Heart right ventricle (tissue), 16 donors: ENCODE data around the gene BABAM2. TPM values are rescaled to one million over a fixed set of nuclear protein-coding genes. Genes with fewer than 3 reads are reported as not detected.
A peak's percentile ranks its signal among the peaks of the same experiment; 100 is the strongest.

Experiments
- ATAC-seq, 8 donors: fragments of 200-7000 bp; cut with Tn5 transposase; one replicate each; pipeline ENCODE4 v1.9.1; 2020; ENCODE audit warnings: mild to moderate bottlenecking in 8 of 8, moderate library complexity in 8 of 8, moderate number of reproducible peaks in 1 of 8
- DNase-seq, 2 donors: peaks; one replicate each; pipeline ENCODE4 v3.0.0-alpha.2; 2020
- H3K27ac ChIP-seq, 10 donors: fragments of 200-600 bp; sonication (generic) in 2 of 10; one replicate each; pipeline versions ENCODE4 v1.5.0 to v1.8.0; 2020 to 2022; ENCODE audit warnings: mild to moderate bottlenecking in 3 of 10
- H3K27me3 ChIP-seq, 7 donors: fragments of 200-600 bp; one replicate each; pipeline ENCODE4 v1.8.0; 2021 to 2022; ENCODE audit warnings: mild to moderate bottlenecking in 2 of 7
- H3K36me3 ChIP-seq, 9 donors: fragments of 200-600 bp; sonication (generic) in 1 of 9; one replicate each; pipeline versions ENCODE4 v1.5.0 to v1.8.0; 2020 to 2022; ENCODE audit warnings: mild to moderate bottlenecking in 2 of 9
- H3K4me1 ChIP-seq, 9 donors: fragments of 200-600 bp; sonication (generic) in 1 of 9; one replicate each; pipeline versions ENCODE4 v1.5.0 to v1.8.0; 2020 to 2022; ENCODE audit warnings: mild to moderate bottlenecking in 4 of 9
- H3K4me3 ChIP-seq, 10 donors: fragments of 200-600 bp; sonication (generic) in 2 of 10; one replicate each; pipeline versions ENCODE4 v1.5.0 to v1.8.0; 2020 to 2022; ENCODE audit warnings: mild to moderate bottlenecking in 7 of 10, moderate library complexity in 2 of 10
- H3K9me3 ChIP-seq, 11 donors: fragments of 200-600 bp in 10 of 11; sonication (generic) in 2 of 11; one replicate each; pipeline versions ENCODE4 v1.5.0 to v1.8.0; 2013 to 2022; ENCODE audit warnings: mild to moderate bottlenecking in 2 of 11, control low read depth in 1 of 11, moderate library complexity in 1 of 11
- CTCF ChIP-seq, 9 donors: fragments of 200-600 bp; sonication (generic) in 2 of 9; IDR thresholded peaks; one replicate each; pipeline versions ENCODE4 v1.5.0 to v1.8.0; 2021 to 2022; ENCODE audit warnings: antibody characterized with exemption in 9 of 9, mild to moderate bottlenecking in 5 of 9, moderate library complexity in 1 of 9
- WGBS, 2 donors: extraction: QIAGEN DNeasy Blood & Tissue Kit; methylation state at CpG; one replicate each; pipeline ENCODE4 v1.1.7; 2013; ENCODE audit warnings: inconsistent platforms in 1 of 2; 5-methylcytosine and 5-hydroxymethylcytosine counted together
- intact Hi-C, 10 donors: fragments of 100-400 bp; cut with DNase I; formaldehyde crosslinking; loops; one replicate each; pipeline versions ENCODE4 v1.11.1 to v1.14.2; 2022
- polyA plus RNA-seq, 2 donors: library from polyadenylated mRNA; stranded (reverse); fragments of 200-250 nt; gene quantifications; one replicate each; pipeline ENCODE4 v1.2.3, GENCODE V29; 2013
- total RNA-seq, 10 donors: library from RNA; stranded (reverse); fragmentation: NEBNext Ultra II Directional in 3 of 10; extraction: Animal tissue kit (Norgen Biotek cat#: 25700) in 3 of 10; gene quantifications; one replicate each; pipeline versions ENCODE4 v1.2.1 to v1.2.4, GENCODE V29; 2021 to 2023
- donor health status: Arrhythmogenic right ventricular cardiomyopathy.
- donor health status: ischemic (EF 13 %, LVEDD 7.1; RV severe dilation, severe dysfunction).
- donor health status: healthy with polysubstance abuse.
- donor health status: DM: no; HTN: yes; CAD: no.
- donor health status: DM: no; HTN: no; CAD: no.
- donor health status: ischemic (EF 25% LVEDD 6.9; RV normal size, moderate dysfunction).
- donor health status: ischemic (EF 25% LVEDD 5.7; RV mildly dilated, moderate dysfunction).
- donor health status: healthy.
- donor health status: DM: yes; HTN: yes; CAD: no.
- donor health status: Ischemic cardiomyopathy.
- donor health status: ischemic (EF 35%, LVEDD 5.7; RV mildly dilated, moderate dysfunction).
- donor health status: nonischemic (EF 11% LVEDD 7.7; RV severe dilation, severe dysfunction).
- donor health status: DM: yes; HTN: yes; CAD: no.
- donor health status: PGD.
- donor health status: ischemic (EF 29% LVEDD 5.4; RV normal size, mild dysfunction).
- donor health status: nonischemic (EF 23%, LVEDD 6.1; RV moderate dilation, normal function).

Gene BABAM2
- total and polyA plus RNA-seq, 12 donors, result 13.3 to 83.4 (median 65.9) TPM

GRCh38 chr2:28093308-28093707 is 202.8 kb downstream of the BABAM2 start:
- Histone ChIP-seq H3K27me3 (no peaks in the 10 kb centered on the region), H3K4me1 (peaks cover 0 to 36% (median 7%) of the 10 kb centered on the region in 9 donors), H3K9me3 (no peaks in the 10 kb centered on the region), H3K4me3 (no peak overlapping the region), H3K27ac (peak overlapping the region in 5 of 10 donors; percentile 15 to 41 (median 26)), H3K36me3 (no peaks in the 10 kb centered on the region)
- 66 to 70% methylated on average over 4 of the region's 4 CpGs for WGBS, 2 donors
- intact Hi-C loops, result loop anchor here in 1 of 10 donors (10.0 kb wide), 1 partner anchor 301 kb away; the partner anchor contains the start of gene FOSL2
- no peak for TF ChIP-seq CTCF (IDR thresholded peaks at IDR 0.05)
- DNase-seq (no peak), ATAC-seq (peak in 2 of 8 donors; percentile 42 to 52)

GRCh38 chr2:28093768-28094167 is 203.2 kb downstream of the BABAM2 start:
- no peaks in the 10 kb centered on the region for H3K27me3 ChIP-seq
- H3K4me1 ChIP-seq, result peaks cover 0 to 39% (median 7%) of the 10 kb centered on the region in 9 donors
- H3K36me3 ChIP-seq, result no peaks in the 10 kb centered on the region
- no peak overlapping the region for H3K4me3 ChIP-seq
- DNase-seq (no peak), ATAC-seq (peak in 5 of 8 donors; percentile 42 to 79 (median 56))
- peak overlapping the region in 6 of 10 donors; percentile 8 to 41 (median 24) for H3K27ac ChIP-seq
- H3K9me3 ChIP-seq, result no peaks in the 10 kb centered on the region
- intact Hi-C loops, result loop anchor here in 1 of 10 donors (10.0 kb wide), 1 partner anchor 301 kb away; the partner anchor contains the start of gene FOSL2
- no peak for TF ChIP-seq CTCF (IDR thresholded peaks at IDR 0.05)
- WGBS, 2 donors, result 62% methylated on average over 2 of the region's 2 CpGs

GRCh38 chr2:28094739-28095138 is 204.2 kb downstream of the BABAM2 start:
- WGBS, 2 donors, result 79 to 87% methylated on average over 3 of the region's 3 CpGs
- Histone ChIP-seq H3K27ac (no peak overlapping the region), H3K4me1 (peaks cover 0 to 44% (median 7%) of the 10 kb centered on the region in 9 donors), H3K27me3 (no peaks in the 10 kb centered on the region), H3K36me3 (no peaks in the 10 kb centered on the region), H3K9me3 (no peaks in the 10 kb centered on the region), H3K4me3 (no peak overlapping the region)
- no peak for TF ChIP-seq CTCF (IDR thresholded peaks at IDR 0.05)
- intact Hi-C loops, result loop anchor here in 1 of 10 donors (10.0 kb wide), 1 partner anchor 300 kb away; the partner anchor contains the start of gene FOSL2
- DNase-seq (no peak), ATAC-seq (no peak)

- intact Hi-C loops, result loop anchor here in 1 of 10 donors (10.0 kb wide), 1 partner anchor 299 kb away; the partner anchor contains the start of gene FOSL2
- peaks cover 0 to 44% (median 7%) of the 10 kb centered on the region in 9 donors for H3K4me1 ChIP-seq
- H3K27ac ChIP-seq, result peak overlapping the region in 1 of 10 donors; percentile 19
- 95 to 98% methylated on average over 2 of the region's 2 CpGs for WGBS, 2 donors
- no peak overlapping the region for H3K4me3 ChIP-seq
- TF ChIP-seq CTCF (IDR thresholded peaks at IDR 0.05), result no peak
- no peak for ATAC-seq
- no peaks in the 10 kb centered on the region for H3K27me3 ChIP-seq
- H3K36me3 ChIP-seq, result no peaks in the 10 kb centered on the region
- H3K9me3 ChIP-seq, result no peaks in the 10 kb centered on the region
- no peak for DNase-seq
Measured at GRCh38 chr2:28095622-28096021, 205.1 kb downstream of the BABAM2 start.
